ENCODE measurements around the gene SCGB1D1.

DNA sequence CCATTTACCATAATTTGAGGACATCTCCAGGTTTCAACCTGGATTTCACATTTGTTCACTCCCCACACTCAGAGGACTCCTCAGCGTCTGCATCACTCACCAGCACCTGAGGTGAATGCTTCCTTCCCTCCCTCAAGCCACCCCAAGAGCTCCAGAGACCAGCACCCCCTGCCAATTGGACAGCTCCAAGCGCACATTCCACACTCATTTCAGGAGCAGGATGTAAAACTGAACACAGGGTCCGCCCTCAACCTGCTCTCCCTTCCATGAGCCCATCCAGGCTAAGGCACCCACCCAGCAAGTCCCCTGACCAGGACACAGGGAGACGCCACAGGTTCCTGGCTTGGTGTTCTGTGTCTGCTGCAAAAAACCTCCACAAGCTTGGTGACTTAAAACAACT lies 3.9 kb downstream of the SCGB1D1 start:
- no peak for TF ChIP-seq CTCF (IDR thresholded peaks at IDR 0.05)
- TF ChIP-seq POLR2A (IDR thresholded peaks at IDR 0.05) = no peak
